MM.1S (cell line): Measurements from ENCODE around the gene G3BP1.

ENCODE experiments used
- DNase-seq: peaks from one replicate; pipeline ENCODE4 v3.0.0-alpha.2; 2015
- H2AFZ ChIP-seq: fragments of 300-600 bp; sonication (generic); 2 replicates; pipeline ENCODE4 v1.6.0; 2016; ENCODE audit warnings: antibody characterized with exemption, low read length
- H3F3A ChIP-seq: fragments of 300-600 bp; sonication (generic); 2 replicates; pipeline ENCODE4 v1.6.1; 2016; ENCODE audit warnings: mild to moderate bottlenecking, antibody characterized with exemption, low read length, moderate library complexity, mixed read lengths; ENCODE audit not compliant: insufficient read depth
- H3K27ac ChIP-seq: fragments of 300-600 bp; sonication (generic); 2 replicates; pipeline ENCODE4 v1.5.1; 2016; ENCODE audit warnings: mild to moderate bottlenecking, low read length
- H3K27me3 ChIP-seq: fragments of 300-600 bp; sonication (generic); replicated peaks from 2 replicates; pipeline ENCODE4 v1.6.0; 2016; ENCODE audit warnings: low read length; ENCODE audit not compliant: insufficient read depth
- H3K36me3 ChIP-seq: fragments of 300-600 bp; sonication (generic); replicated peaks from 2 replicates; pipeline ENCODE4 v1.6.1; 2016; ENCODE audit warnings: mild to moderate bottlenecking, low read length, mixed read lengths; ENCODE audit not compliant: insufficient read depth
- H3K4me1 ChIP-seq: fragments of 300-600 bp; sonication (generic); 2 replicates; pipeline ENCODE4 v1.6.1; 2016; ENCODE audit warnings: low read length, mixed read lengths
- H3K4me2 ChIP-seq: fragments of 300-600 bp; sonication (generic); 2 replicates; pipeline ENCODE4 v1.6.0; 2016; ENCODE audit warnings: low read depth, low read length
- H3K4me3 ChIP-seq: fragments of 300-600 bp; sonication (generic); 2 replicates; pipeline ENCODE4 v1.5.1; 2016; ENCODE audit warnings: low read length, mixed read lengths
- H3K79me2 ChIP-seq: fragments of 300-600 bp; sonication (generic); 2 replicates; pipeline ENCODE4 v1.6.1; 2016; ENCODE audit warnings: mixed run types, low read length, mixed read lengths
- H3K9ac ChIP-seq: fragments of 300-600 bp; sonication (generic); 2 replicates; pipeline ENCODE4 v1.6.1; 2016; ENCODE audit warnings: low read length, mixed read lengths
- H3K9me2 ChIP-seq: fragments of 300-600 bp; sonication (generic); replicated peaks from 2 replicates; pipeline ENCODE4 v1.6.1; 2016; ENCODE audit warnings: mild to moderate bottlenecking, low read length, mixed read lengths; ENCODE audit not compliant: insufficient read depth
- H3K9me3 ChIP-seq: fragments of 300-600 bp; sonication (generic); replicated peaks from 2 replicates; pipeline ENCODE4 v1.6.1; 2016; ENCODE audit warnings: mild to moderate bottlenecking, low read length, mixed read lengths; ENCODE audit not compliant: insufficient read depth
- H4K20me1 ChIP-seq: fragments of 300-600 bp; sonication (generic); 2 replicates; pipeline ENCODE4 v1.6.1; 2016; ENCODE audit warnings: mild to moderate bottlenecking, low read length, moderate library complexity, mixed read lengths; ENCODE audit not compliant: insufficient read depth
- CTCF ChIP-seq: fragments of 300-600 bp; sonication (generic); IDR thresholded peaks from 2 replicates; pipeline ENCODE4 v1.5.1; 2016; ENCODE audit warnings: antibody characterized with exemption, low read length, mixed read lengths
- EZH2 ChIP-seq: fragments of 300-600 bp; sonication (generic); optimal IDR thresholded peaks from 2 replicates; pipeline ENCODE3; 2017; ENCODE audit warnings: low read depth, mild to moderate bottlenecking, antibody characterized with exemption, low read length, mixed read lengths
- EZH2phosphoT487 ChIP-seq: fragments of 300-600 bp; sonication (generic); IDR thresholded peaks from 2 replicates; pipeline ENCODE4 v1.6.1; 2018; ENCODE audit warnings: antibody characterized with exemption, low read length

G3BP1 gene

GRCh38 chr5:151811593-151812321 is 40.0 kb downstream of the G3BP1 start:
- H2AFZ ChIP-seq: no peak overlapping the region
- no peak overlapping the region for H3K9ac ChIP-seq
- no peak overlapping the region for H3K27ac ChIP-seq
- no peaks in the 10 kb centered on the region for H3K9me3 ChIP-seq
- H3K4me3 ChIP-seq: no peak overlapping the region
- H3K27me3 ChIP-seq: no peaks in the 10 kb centered on the region
- TF ChIP-seq EZH2phosphoT487 (no peak), EZH2 (no peak), CTCF (no peak)
- H3K79me2 ChIP-seq: peaks cover 14% of the 10 kb centered on the region
- H3F3A ChIP-seq: peaks cover 5% of the 10 kb centered on the region; the same call in 1 of the 2 replicates
- peaks cover 13% of the 10 kb centered on the region for H3K36me3 ChIP-seq
- no peaks in the 10 kb centered on the region for H3K9me2 ChIP-seq
- no peak for DNase-seq
- 0 out of 2 replicates have a peak, but pooled peaks cover 6% of the 10 kb centered on the region for H4K20me1 ChIP-seq
- H3K4me2 ChIP-seq: no peak overlapping the region
- H3K4me1 ChIP-seq: no peaks in the 10 kb centered on the region

GRCh38 chr5:151812757-151813309 is 41.1 kb downstream of the G3BP1 start:
- H3K27ac ChIP-seq: no peak overlapping the region
- H3K36me3 ChIP-seq: peaks cover 6% of the 10 kb centered on the region

GRCh38 chr5:151815051-151815450 is 43.3 kb downstream of the G3BP1 start:
- H3K4me1 ChIP-seq: no peaks in the 10 kb centered on the region
- no peak overlapping the region for H2AFZ ChIP-seq
- H3K27me3 ChIP-seq: no peaks in the 10 kb centered on the region
- peaks cover 4% of the 10 kb centered on the region; the same call in 1 of the 2 replicates for H3K79me2 ChIP-seq
- no peaks in the 10 kb centered on the region for H4K20me1 ChIP-seq
- H3K36me3 ChIP-seq: peaks cover 4% of the 10 kb centered on the region
- H3K9me2 ChIP-seq: no peaks in the 10 kb centered on the region
- H3F3A ChIP-seq: peaks cover 7% of the 10 kb centered on the region; the same call in 1 of the 2 replicates
- H3K4me2 ChIP-seq: no peak overlapping the region
- H3K4me3 ChIP-seq: no peak overlapping the region
- H3K27ac ChIP-seq: no peak overlapping the region
- TF ChIP-seq EZH2phosphoT487: no peak
- no peak for TF ChIP-seq EZH2
- no peak for TF ChIP-seq CTCF
- H3K9ac ChIP-seq: no peak overlapping the region
- H3K9me3 ChIP-seq: no peaks in the 10 kb centered on the region
- DNase-seq: no peak

More at GRCh38 chr5:151812757-151813309, 41.1 kb downstream of the G3BP1 start:
- Histone ChIP-seq H3K79me2 (peaks cover 8% of the 10 kb centered on the region), H2AFZ (no peak overlapping the region), H3K9ac (no peak overlapping the region), H4K20me1 (no peaks in the 10 kb centered on the region), H3K9me3 (no peaks in the 10 kb centered on the region), H3K4me2 (no peak overlapping the region), H3K4me3 (no peak overlapping the region), H3K9me2 (no peaks in the 10 kb centered on the region), H3K27me3 (no peaks in the 10 kb centered on the region), H3F3A (peaks cover 5% of the 10 kb centered on the region; the same call in 1 of the 2 replicates), H3K4me1 (no peaks in the 10 kb centered on the region)
- DNase-seq: no peak
- TF ChIP-seq EZH2phosphoT487 (no peak), EZH2 (no peak), CTCF (no peak)
